HG02571 (cell line): ENCODE results near the gene MARCHF3.
"Not testable (repeated sequence)": the region's sequence is repeated elsewhere in the genome, so short reads cannot be mapped to it uniquely, and the experiment has no call there.

Experiments used
- ATAC-seq: cut with Tn5 transposase; IDR thresholded peaks from one replicate; pipeline ENCODE4 v1.9.1; 2021; ENCODE audit warnings: mild to moderate bottlenecking, moderate library complexity; ENCODE audit not compliant: unreplicated experiment

The MARCHF3 gene

DNA sequence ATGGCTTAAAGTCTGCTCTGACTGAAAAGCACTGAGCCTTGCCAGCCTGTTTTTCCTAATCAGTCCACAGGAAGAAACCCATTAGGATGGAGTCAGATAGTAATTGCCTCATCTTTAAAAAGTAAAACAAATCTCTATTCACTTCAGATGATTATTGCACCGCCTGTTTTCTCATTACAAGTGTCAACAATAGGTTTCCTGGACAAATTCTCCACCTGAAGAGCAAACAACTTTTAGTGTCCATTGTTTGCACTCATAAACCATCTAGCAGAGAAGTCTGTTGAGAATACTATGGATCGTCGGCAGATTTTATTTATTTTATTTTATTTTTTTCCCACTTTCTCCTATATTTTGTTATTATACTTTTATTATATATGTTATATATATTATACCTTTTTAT, 22.7 kb upstream of the MARCHF3 start:
- no peak for ATAC-seq

DNA sequence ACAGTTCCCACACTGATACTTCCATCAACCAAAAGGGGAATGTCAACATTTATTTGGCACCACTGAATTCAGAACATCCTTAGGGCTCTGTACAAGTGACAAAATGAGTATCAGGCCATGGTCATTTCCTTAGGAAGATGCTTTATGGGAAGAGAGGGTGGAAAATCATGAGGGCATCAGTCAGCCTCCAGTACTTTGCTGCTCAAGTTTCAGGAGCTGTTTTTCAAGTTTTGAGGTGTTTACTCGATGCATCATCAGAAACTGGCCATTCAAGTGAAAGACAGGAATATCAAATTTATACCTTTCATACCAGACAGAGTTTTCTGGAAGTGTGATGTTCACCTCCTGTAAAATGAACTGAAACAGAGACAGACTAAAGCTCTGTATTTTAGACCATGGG, 21.2 kb upstream of the MARCHF3 start:
- ATAC-seq: no peak

DNA sequence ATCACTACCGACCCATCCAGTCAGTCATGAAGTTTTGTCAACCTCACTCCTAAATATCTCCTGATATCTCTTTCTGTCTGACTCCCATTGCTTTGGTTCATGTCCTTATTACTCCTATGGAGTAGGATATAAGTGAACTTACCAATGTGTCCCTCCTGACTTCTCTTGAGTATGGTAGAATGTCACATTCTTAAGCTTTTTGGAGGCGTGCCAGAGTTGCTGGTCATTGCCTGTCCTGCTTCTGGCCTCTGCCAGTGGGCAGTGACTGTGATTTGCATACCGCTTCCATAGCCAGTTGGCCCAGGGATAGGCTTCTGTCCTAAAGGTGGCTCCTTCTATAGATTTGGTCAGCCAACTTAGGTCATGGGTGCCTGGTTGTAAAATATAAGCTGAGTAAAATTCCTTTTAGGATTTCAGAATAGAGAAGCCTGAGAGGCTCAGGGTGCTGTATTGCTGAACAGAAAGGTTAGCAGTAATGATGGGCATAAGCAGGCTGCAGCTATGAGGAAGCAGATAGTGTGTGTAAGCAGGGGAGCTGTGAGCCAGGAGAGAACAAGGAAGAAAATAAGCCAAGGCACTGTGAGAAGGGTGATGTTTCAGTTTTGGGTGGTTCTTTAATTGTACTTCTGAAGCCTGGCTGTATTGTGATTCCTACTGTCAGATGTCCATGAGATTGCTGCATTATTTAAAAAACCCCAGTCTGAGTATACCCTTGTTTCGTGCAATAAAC, 16.1 kb upstream of the MARCHF3 start:
- no peak for ATAC-seq

DNA sequence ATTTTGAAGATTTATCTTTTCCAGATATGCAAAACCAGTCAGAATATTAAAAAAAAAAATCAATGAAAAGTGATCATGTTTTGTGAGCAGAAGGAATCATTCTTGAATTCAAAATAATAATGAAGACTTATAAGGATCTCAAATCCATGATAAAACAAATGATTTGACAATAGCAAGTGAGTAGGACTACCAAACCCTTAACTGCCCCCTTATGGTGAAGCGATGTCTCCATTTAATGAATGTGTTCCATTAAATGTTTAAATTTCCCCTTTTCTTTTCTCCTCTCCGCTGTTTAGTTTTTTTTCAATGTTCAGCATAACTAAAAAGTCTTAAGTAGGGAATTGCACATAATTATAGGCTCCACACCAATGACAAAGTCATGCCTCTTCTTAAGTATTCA, 12.2 kb upstream of the MARCHF3 start:
- no peak for ATAC-seq

DNA sequence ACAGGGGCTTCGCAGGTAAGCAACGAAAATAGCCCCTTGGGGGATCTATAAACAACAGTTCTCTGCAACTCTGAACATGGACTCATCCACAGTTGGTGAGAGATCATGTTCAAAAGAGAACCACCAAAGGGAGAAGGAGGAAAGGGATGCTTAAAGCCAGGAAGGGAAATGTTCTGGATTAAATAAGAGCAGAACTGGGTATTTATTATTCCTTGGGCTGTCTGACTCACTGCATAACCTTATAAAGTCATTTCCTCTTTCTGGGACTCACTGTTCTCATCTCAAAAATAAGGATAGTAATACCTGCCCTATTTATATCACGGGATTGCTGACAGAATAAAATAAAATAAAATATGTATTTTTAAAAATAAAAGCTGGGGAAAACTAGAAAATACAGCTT, 11.2 kb upstream of the MARCHF3 start:
- ATAC-seq: no peak

DNA sequence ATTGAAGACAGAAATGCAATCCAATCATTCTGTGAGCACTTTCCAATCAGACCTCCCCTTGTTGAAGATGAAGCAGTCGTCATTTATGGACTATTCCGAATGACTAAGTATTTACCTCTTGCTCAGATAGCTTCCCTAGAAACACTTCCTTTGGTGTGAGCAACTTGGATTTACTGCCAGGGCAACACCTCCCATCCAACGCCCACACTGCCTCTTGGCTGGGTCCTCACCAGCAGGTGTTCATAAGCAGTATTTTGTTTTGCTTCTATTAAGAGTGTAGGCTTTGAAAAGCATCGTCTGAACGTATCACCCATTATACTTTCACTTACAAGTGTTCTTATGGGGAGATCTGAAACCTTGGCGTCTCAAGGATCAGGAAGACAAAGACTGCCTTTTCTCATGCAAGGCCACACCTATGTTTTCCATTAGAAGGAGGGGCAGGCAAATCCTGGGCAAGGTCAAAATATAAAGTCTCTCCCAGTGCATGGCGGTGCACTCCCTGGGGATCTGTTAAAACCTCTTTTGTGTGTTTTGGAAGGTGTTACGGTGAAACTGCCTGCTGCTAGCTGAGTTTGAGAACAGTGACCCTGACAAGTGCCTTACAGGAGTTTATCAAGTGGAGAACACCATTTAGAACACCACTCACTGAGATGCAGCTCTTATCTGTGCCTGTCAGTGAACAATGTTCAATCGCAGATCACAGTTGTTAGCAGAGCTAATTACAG, 10.6 kb upstream of the MARCHF3 start:
- ATAC-seq: no peak

DNA sequence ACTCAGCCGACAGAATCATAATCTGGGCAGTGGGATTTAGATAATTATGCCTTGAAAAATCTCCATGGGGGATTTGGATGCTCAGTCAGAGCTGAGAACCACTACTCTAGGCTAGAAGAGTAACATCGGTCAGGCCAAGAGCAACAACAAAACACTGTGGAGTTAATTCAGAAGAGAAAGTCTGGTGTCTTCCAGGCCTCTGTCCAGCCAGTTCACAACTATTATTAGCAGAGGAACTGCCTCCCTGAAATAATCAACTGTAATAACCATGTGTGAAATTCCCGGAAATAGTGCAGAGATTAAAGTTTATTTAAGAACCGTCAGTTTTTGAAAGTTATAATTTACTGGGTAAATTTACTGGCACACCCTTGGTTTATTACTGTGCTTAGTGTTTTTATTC, 8.2 kb upstream of the MARCHF3 start:
- no peak for ATAC-seq

DNA sequence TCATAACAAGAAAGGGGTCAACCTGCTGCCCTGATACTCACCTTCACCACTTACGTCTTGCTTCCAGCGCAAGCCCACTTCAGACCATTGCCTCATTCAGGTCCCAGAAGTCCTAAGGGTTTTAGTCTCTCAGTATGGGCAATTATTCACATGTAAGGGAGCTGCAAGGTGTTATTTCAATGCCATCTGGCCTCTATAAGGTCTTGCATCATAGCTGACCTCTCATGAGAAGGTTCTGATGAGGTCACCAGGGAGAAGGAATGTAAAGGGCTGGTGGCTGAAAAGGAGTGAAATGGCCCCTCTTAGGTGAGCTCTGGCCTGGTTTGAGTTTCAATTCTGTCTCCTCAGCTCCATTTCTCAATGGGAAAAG, 1.5 kb upstream of the MARCHF3 start:
- no peak for ATAC-seq

DNA sequence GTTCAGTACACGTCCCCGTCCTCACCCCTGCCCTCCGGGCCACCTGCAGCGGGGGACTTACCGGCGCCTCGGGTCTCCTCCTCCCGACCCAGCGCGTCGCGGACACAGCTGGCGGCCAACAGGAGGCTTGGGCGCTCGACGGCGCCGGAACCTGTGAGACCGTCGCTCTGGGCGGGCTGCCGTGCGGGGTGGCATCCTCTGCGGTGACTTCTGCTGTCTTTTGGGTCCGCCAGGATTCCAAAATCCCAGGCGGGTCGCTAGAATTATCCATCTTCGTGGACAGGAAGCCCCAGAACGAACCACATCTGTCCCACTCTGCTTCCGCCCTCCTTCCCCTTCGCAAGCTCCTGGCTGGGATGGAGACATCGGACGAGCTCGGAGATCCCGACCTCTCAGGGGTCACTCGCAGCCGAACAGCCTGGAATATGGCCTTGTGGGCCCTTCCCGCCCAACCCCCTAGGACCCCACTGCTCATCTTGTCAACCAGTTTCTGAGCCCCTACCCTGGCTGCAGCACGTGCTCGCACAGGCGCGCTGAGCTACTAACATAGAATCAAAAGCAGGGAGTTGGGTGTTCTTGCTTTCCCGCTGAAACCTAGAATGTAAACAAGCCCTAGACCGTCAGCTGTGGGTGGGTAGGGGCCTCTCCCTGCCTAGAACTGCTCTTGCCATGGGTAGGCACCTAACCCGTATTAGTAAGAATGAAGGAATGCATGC, 947 bp upstream of the MARCHF3 start:
- no peak for ATAC-seq

DNA sequence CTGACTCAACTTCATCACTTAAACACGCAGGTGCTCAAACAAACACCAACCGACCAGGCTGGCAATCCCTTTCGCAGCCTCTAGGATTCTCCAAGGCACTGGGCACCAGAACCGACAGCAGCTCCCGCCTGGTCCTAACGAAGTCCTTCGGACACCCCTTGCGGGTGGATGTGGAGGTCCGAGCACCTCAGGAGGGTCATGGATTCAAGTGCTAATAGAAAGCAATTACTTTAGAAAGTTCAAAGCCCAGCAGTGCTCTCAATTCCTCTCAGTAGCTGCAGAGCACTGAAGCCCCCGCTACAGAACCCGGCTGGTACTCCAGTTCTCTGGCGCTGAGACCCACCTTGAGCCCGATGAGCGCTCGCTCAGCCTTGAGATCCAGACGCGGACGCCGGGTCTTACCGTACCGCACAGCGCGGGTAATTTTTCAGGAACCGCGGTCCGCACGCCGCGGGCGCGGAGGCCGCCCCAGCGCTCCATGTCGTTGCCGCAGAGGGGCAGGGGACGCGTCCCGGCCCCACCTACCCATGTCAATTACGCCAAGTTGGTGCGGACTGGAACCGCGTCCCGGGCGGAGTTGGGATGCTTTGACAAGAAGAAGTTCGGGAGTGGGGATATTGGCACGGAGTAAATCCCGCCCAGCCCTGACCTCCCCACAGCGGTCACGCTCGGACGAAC, 638 bp downstream of the MARCHF3 start:
- ATAC-seq: peak; percentile 12

DNA sequence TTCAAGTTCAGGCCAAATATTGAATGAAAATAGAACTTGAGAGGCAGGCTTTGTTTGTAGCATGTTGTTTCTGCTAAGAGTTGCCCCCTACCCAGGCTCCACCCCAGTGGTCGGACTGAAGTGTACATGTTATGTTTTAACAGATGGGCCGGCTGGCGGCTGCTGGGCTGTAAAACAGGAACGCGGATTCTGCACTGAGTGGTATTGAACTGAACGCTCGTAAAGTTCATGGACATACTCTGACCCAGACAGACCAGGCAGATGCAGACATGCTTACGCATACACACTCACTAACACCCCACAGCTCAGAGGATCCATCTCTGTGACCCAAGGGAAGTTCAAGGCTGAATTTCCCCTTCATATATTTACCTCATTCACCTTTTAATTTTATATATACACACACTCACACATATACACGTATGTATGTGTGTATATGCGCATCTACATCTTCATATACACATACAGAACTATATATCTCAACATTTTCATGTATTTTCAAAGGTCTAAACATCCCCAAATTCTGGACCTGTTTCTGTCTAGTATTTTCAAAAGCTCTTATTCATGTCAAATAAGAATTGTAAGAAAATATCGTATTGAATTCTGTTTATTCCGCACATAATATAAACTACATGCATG, 1.4 kb downstream of the MARCHF3 start:
- ATAC-seq: no peak

DNA sequence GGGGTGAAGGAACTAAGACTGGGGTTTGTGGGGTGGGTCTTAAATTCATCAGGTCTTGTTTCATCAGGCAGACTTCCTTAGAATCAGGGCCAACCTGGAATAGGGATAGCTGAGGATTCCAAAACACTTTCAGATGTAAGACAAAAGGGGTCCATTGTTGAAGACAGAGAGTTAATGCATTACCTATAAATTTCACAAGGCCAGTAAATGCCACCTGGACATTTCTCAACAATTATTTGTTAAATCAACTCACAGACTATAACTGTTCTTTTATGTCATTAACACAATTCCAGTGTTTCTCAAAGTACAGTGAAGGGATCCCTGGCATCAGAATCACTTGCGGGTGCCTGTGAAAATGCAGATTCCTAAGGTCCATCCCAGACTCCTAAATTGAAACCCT, 2.8 kb downstream of the MARCHF3 start:
- ATAC-seq: no peak

DNA sequence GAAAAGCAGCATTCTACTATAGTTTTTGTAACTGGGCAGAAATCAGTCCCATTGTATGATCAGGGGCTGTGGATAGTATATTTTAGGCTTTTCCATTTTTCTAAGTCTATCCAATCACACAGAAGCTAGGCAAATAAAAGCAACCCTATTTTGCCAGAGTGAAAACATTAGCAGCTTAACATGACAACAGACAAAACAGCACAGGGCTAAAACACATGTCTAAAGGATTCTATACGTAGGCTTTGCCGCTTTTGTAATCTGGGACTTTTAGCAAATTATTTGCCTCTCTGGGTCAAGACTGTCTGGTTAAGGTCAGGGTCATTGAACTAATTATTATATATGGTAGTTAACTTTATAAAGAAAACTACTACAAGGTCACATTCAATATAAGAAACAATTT, 4.2 kb downstream of the MARCHF3 start:
- no peak for ATAC-seq

DNA sequence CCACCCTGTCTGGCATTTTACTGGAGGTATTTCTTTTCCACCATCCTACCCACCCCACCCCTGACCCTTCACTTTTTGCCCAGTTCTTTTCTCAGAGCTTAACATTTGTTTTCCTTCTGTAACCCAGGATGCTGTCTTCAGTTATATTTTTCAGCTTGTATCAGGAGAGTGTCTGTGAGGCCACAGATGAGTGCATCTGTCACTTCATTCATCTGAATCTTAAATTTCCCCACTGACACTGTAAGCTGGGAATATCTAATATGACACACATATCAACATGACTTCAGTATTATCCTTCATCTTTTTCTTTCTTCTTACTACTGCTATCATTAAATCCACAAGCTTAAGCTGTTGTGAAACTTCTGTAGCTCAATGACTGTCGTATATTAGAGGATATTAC, 4.9 kb downstream of the MARCHF3 start:
- no peak for ATAC-seq

DNA sequence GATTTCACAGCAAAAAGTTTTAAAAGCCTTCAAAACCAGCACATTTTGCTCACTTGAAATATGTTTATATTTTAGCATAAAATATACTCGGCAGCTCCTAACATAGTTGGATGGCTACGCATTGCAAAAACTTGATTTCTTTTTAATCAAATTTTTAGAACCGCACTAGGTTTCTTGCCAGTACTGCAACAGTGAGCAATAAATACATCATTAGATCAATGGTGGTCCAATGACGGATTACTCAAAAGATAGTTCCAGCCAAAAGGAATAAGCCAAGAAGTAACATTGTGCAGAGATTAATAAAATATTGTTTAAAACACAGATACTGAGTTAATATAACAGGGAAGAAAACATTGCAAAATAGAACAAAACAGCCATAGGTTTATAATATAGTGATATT, 5.5 kb downstream of the MARCHF3 start:
- no peak for ATAC-seq

DNA sequence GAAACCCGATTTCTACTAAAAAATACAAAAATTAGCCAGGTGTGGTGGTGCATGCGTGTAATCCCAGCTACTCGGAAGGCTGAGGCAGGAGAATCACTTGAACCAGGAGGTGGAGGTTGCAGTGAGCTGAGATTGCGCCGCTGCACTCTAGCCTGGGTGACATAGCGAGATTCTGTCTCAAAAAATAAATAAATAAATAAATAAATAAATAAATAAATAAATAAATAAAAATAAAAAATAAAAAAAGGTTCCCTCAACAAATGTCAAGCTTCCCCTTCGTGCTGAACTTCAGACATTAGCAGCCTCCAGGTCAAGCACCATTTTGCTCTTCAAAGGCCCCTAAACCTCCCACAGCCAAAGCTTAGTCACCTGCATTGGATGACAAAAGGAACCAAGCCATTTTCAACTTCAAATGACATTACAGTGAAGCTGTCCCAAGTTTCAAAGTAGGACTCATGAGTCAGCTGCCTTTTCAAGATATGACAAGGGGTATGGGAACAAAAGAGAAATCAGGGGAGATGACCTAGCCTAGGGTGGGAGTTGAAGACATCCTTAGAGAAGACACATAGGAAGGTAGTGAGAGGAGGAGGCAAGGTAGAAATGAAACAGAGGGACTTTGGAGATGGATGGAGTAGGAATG, 6.7 kb downstream of the MARCHF3 start:
- not testable (repeated sequence) for ATAC-seq

DNA sequence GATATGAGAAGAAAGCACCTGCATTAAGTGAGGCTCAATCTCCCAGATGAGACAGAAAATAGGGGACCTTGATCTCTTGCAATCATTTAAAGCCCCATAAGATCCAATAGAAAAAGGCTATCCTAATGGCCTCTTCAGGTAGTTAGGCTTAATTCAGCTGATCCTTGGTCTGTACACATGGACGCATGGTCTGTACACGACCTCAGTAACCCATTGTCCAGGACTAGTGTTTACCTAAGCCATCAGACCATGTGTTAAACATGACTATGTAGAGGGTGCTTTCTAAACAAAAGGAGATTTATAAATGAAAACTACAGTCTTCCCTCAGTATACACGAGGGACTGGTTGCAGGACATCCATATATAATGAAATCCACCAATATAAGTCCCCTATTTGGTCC, 7.5 kb downstream of the MARCHF3 start:
- ATAC-seq: no peak

DNA sequence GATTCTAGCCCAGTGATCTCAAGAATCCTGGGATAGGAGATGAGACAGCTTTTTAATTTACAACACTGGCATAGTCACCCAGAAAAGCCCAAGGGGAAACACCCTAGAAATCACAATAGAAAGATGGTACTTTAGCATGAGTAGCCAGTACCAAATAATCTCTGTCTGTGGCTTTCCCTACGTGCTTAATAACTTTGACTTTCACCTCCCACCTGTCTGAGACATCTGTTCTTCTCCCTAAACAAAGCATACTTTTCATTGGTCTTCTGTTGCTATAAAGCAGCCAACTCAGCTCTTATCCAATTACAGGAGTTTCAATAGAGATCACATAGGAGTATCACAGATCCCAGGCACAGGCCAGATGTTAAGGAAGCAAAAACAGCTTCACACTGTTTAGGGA, 10.4 kb downstream of the MARCHF3 start:
- ATAC-seq: peak; percentile 51

DNA sequence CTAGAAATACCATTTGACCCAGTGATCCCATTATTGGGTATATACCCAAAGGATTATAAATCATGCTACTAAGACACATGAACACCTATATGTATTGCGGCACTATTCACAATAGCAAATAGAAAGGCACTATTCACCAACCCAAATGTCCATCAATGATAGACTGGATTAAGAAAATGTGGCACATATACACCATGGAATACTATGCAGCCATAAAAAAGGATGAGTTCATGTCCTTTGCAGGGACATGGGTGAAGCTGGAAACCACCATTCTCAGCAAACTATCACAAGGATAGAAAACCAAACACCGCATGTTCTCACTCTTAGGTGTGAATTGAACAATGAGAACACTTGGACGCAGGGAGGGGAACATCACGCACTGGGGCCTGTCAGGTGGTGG, 13.6 kb downstream of the MARCHF3 start:
- not testable (repeated sequence) for ATAC-seq

DNA sequence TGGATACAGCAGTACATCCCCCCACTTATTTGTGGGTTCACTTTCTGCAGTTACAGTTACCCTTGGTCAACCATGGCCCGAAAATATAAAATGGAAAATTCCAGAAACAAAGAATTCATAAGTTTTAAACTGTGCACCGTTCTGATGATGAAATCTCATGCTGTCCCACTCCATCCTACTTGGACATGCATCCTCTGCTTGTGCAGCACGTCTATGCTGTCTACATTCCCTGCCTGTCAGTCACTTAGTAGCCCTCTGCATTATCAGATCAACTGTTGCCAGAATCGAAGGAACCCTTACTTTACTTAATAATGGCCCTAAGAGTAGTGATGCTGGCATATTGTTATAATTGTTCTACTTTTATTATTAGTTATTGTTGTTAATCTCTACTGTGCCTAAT, 14.6 kb downstream of the MARCHF3 start:
- ATAC-seq: no peak

DNA sequence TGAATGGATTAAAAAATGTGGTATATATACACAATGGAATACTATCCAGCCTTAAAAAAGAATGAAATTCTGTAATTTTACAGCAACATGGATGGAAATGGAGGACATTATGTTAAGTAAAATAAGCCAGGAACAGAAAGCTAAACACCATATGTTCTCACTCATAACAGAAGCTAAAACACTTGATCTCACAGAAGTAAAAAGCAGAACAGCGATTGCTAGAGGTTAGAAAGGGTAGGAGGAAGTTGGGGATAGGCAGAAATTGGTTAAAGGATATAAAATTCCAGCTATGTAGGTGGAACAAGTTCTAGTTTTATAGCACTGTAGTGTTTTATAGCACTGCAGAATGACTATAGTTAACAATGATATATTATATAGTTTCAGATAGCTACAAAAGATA, 15.8 kb downstream of the MARCHF3 start:
- no peak for ATAC-seq
